GM21737 (cell line): ENCODE measurements around the gene BBS9.

Source experiments
- ATAC-seq: cut with Tn5 transposase; IDR thresholded peaks from one replicate; pipeline ENCODE4 v1.9.1; 2021; ENCODE audit warnings: mild to moderate bottlenecking, moderate library complexity; ENCODE audit not compliant: unreplicated experiment

Gene BBS9

DNA sequence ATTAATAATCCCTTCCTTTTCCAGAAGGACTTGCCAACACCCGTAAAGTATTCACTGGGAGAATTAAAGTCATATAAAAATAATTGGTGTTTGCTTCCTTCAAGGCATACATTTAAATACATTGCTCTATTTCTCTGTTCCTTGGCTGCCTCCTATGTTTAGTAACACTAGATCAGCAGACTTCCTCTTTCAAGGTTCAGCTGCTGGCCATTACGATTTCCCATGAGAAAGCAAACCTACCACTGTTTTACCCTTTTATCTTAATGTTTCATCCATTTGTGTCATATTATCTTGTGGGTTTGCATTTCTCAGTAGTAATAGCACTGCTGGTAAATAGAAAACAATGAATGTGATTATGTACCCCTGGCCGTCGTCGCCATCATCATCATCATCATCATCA lies 462.1 kb downstream of the BBS9 start:
- no peak for ATAC-seq

DNA sequence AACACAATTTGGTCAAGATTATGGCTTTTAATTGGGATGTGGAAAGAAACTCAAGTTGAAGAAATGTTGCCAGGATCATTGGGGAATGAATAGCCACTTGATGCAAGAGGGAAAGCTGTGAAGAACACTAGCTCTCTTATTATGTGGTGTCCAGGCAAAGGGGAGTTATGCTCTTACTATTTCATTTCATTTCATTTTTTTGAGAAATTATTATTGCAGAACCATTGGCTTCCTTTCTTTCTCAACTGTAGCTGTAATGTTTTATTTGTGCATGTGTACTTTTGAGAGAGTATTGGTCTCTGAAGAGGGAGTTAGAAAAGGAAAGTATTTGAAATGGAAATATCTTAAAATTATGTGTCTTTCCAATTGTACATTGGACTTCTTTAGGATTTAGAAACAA lies 463.4 kb downstream of the BBS9 start:
- no peak for ATAC-seq

DNA sequence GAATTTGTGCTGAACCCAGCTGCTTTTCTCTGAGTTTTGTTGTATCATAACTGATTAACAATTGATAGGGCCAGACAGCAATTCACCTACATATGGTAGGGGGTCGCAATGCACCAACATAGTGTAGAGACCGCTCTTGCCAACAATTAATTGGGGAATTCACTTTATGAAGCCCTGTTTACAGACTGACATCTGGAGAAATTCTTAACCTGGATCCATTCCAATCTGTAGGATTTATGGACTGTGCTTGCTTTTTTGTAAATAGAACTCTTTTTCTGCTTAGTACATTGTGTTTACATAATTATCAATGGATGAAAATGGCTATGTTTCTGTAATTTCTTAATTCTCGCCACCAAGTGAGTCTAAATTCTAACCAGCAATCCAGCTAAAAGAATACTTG lies 464.2 kb downstream of the BBS9 start:
- ATAC-seq: no peak

DNA sequence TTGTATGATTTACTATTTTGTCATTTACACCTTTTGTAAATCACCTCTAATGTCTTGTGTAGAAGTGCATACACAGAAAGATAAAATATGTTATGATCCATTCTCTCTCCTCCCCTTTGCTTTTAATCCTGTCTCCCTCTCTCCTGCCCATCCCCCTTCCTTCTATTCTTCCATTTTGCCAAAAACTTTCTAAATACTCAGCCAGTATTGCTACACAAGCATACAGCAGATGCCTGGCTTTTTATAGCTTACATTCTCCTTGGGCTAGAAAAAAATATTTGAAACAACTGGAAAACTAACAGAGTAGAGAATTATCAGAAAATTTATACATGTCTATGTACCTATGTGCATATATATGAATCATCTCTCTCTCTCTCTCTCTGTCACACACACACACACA lies 467.3 kb downstream of the BBS9 start:
- ATAC-seq: no peak

DNA sequence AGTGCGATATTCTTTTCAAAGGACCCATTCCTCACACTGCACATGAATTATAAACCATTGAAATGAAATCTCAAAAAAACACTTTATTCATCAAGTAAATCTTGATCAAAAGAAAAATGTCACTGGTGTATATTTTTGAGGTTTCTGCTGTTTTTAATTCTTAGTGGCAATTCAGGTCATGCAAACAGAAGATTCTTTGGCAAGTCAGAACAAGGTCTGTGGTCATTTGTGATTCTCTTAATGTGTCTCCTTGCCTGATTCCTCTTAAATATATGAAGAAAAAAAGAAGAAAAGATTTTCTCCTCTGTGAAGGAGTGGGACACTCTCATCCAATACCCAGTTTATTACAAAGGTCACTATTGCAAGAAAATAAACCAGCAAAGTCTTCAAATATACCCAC lies 467.8 kb downstream of the BBS9 start:
- ATAC-seq: no peak

DNA sequence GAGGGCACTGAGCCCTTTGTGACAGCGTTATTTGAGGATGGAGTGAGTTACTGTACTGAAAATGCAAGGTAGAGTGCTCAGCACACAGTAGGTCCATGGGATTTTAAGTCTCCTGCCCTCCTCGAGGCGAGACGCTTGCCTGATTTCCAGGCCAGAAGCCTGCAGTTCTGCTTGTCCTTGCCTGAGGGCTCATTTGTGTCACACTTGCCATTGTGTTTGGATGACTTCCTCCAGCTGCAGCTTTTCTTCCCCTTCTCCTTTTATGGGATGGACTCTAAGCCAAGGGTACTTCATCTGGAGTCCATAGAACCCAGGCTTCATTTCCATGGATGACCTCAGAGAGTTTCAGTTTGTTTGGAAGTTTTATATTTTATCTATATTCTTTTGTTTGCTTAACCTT lies 471.7 kb downstream of the BBS9 start:
- ATAC-seq: no peak

DNA sequence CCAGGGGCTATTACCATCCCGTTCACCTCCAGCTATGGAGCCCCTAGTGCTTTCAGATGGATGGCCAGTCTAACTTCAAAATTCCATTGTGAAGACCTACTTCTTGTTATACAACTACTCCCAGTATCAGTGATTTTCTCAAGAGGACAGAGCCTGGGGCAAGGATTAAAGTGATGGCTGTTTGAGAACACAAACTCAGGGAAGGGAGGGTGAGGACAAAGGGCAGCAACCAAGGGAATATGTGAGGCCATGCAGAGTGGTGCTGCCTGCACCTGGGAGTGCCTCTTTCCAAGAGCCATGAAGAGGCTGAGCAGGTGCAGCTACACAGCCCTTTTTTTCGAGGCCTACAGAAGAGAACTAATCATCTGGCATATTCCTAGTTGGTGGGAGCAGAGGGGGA lies 472.5 kb downstream of the BBS9 start:
- no peak for ATAC-seq

DNA sequence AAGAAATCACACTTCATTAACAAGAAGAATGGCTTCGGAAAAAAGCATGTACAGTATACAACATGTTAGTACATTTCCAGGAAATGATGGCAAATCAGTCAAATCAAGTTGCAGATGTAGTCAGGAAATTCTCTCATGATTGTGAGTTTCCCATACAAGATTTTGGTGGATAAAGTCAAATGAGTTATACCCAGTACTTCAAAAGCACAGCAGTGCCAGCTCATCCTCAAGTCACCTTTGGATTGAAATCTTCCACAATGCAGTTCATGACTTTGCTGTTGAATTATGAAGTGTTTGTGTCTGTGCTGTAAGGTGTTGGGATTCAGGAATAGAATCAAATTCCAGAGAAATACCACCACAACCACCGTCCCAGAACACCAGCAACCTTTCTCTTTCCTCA lies 474.7 kb downstream of the BBS9 start:
- no peak for ATAC-seq

DNA sequence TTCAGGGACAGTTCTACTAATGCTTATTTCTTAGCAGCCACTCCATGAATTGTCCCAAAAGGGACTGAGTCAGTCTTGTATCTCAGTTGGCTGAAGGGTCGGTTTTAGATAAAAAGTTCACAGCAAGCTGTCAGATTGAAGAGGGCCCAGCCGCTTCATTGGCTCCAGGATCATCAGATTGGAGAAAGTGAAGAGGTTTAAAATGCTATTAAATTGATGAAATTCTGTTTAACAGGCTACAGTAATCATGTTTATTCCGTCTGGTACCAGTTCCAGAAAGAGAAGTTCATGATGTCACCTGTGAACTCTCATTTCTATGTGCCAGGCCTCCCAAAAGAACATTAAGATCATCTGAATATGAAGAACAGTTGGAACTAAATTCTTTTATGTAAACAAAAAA lies 481.6 kb downstream of the BBS9 start:
- no peak for ATAC-seq

DNA sequence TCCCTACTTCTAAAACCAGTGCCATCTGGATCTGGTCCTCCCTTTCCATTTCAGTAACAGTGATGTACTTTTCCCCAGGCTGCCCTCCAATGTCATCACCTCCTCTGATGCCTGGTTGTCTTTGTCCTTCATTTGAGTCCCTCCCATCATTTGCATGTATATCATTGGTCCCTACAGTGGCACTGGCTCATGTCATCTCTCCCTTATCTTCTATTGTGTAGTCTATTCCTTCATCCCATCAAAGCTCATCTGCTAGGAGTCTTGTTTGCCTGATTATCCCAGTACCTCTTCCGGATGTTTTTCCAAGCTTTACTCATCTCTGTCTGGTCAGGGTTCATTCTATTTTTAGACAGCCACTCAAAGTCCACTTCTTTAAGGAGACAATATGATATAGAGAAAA lies 483.1 kb downstream of the BBS9 start:
- ATAC-seq: no peak

DNA sequence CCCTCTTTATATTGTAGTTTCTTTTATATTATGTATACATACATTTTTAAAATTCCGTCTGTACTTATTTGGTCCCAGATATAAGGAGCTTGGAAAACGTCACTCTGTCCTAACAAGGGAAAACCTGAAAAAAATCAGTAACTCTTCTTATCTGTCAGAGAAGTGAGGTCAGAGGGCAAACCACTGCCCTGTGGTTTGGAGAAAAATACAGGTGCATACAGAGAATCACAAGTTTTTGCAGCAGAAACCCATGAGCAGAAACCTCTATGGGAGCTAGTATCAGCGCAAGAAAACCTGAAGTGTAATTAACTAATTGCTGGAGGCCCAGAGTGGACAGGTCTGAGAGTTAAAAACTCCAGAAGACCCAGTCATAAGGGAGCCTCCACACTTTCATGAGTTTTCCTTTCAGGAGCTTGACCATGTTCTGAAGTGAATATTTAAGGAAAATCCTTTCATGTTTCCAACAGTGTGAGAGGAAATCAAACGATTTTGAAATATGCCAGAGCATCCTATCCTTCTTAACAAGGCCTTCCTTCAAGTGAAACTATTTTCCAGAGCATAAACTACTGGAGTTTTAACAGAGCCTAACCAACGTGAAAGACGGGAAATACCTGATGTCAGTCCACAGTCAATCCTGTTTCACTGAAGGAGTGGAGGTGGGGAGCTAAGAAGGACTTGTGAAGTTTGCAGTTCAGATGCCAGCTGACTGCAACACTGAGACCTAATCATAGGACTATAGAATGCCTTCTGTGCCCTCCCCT lies 485.2 kb downstream of the BBS9 start:
- ATAC-seq: no peak

DNA sequence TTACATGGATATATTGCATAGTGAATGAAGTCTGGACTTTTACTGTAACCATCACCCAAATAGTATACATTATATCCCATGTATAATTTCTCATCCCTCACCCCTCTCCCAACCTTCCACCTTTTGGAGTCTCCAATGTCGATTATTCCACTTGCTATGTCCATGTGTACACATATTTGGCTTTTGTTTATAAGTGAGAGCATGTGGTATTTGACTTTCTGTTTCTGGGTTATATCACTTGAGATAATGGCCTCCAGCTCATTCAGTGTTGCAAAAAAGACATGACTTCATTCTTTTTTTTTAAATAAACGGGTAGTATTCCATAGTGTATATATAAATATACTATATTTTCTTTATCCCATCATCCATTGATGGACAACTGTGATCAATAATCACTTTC lies 487.4 kb downstream of the BBS9 start:
- no peak for ATAC-seq

DNA sequence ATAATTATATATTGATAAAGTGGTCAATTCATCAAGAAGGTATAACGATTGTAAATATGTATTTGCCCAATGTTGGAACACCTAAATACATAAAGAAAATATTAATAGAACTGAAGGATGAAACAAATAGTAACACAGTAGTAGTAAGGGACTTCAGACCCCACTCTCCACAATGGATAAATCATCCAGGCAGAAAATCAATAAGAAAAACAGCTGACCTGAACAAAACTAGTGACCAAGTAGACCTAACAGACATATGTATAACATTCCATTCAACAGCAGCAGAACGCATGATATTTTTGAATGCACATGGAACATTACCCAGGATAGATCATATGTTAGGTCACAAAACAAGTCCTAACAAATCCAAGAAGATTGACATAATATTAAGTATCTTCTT lies 489.9 kb downstream of the BBS9 start:
- ATAC-seq: no peak

DNA sequence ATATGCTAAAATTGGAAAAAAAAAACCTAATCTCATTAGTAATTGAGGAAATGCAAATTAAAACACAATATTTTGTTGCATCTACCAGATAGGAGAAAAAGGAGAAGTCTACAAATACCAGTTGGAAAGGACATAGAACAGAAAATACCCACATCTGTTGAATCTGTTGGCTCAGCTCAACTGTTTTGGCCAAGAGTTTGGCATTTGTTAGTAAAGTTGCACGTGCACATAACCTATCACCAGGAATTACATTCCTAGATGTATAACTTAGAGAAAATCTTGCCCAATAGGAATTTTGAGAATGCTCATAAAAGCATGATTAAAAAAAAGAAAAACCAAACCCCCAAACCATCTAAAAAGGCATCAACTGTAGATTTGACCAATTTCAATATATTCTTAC lies 493.9 kb downstream of the BBS9 start:
- no peak for ATAC-seq

DNA sequence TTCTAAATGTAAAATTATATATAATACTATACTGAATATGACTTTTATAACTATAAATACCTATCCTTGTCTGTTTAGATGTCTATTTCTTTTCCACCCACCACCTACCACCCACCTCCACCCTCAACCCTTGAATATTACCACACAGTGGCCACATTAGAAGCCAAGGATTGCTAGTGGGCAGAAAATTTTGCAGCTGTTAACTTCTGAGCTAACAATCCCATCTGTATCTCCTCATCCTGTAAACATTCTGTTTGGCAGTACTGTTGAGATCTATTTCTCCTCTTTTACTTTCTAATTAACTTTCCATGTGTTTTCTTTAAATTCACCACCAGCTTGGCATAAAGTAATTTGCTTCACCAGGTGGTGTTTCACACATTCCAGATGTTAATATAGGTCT lies 494.9 kb downstream of the BBS9 start:
- no peak for ATAC-seq

DNA sequence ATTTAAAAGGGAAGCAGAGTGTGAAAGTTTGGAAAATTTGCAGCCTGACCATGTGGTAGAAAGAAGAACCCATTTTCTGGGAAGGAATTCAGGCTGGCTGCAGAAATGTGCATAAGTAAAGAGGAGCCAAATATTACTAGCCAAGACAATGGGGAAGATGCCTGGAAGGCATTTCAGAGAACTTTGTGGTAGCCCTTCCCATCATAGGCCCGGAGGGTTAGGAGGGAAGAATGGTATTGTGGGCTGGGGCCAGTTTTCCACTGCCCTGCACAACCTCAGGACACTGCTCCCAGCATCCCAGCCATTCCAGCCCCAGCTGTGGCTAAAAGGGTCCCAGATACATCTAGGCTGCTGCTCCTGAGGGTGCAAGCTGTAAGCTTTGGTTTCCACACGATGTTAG lies 497.5 kb downstream of the BBS9 start:
- ATAC-seq: no peak

DNA sequence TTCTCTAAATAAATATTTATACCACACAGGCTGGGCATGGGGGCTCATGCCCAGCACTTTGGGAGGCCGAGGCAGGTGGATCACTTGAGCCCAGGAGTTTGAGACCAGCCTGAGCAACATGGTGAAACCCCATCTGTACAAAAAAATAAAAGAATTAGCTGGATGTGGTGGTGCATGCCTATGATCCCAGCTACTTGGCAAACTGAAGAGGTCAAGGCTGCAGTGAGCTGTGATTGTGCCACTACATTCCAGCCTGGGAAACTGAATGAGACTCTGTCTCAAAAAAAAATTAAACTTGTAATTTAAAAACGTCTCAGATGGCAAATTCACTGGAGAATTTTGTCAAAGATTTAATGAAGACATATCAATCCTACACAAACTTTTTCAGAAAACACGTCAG lies 498.4 kb downstream of the BBS9 start:
- no peak for ATAC-seq

DNA sequence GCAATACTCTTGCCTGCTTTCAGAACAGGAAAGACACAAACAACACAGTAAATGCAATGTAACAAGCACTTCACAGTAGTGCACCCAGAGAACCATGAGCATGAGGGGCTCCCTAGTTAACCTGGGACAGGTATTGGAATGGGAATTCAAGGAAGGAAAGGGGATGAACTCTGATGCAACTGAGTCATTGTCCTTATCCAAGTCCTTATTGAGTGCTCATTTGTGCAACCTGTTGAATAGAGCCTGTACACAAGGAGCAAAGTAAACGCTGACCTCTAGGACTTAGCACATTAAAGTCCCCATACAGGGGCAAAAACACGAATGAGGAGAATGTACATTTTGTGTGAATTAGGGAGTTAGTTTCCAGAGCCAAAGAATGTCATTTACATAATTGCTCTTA lies 499.5 kb downstream of the BBS9 start:
- ATAC-seq: no peak

DNA sequence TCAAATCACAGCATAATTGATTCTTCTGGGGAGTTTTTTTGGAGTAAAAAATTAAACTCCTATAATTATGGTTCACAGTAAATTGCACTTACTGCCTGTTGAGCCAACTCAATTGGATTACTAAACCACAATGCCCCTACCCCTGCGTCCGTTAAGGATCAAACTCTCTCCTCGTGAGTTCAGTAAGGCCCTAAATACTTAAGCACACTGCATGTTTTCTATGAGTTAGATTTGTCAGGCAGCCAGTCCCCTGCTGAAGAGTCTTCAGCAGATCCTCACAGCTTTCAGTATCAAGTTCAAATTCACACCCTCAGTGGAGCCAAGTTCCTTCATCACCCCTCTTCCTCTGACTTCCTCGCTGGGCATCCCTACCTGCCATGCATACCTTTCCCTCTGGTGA lies 501.0 kb downstream of the BBS9 start:
- ATAC-seq: no peak

DNA sequence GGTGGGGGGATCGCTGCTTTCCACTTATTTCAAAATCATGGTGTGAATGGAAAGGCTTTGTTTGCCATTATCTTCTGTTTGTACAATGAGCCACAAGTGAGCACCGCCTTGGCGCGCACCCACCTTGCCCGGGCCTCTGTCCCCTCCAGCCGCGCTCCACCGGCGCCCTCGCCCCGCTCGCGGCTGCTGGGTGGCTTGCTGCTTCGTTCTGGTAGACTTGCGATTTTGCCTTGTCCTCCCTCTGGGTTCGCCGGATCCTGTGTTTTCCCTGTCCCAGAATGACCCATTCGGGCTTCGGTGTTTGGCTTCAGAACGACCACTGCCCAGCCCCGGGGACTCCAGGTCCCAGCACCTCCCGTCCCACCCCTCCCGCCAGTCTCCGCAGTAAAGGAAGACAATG lies 503.0 kb downstream of the BBS9 start:
- no peak for ATAC-seq

DNA sequence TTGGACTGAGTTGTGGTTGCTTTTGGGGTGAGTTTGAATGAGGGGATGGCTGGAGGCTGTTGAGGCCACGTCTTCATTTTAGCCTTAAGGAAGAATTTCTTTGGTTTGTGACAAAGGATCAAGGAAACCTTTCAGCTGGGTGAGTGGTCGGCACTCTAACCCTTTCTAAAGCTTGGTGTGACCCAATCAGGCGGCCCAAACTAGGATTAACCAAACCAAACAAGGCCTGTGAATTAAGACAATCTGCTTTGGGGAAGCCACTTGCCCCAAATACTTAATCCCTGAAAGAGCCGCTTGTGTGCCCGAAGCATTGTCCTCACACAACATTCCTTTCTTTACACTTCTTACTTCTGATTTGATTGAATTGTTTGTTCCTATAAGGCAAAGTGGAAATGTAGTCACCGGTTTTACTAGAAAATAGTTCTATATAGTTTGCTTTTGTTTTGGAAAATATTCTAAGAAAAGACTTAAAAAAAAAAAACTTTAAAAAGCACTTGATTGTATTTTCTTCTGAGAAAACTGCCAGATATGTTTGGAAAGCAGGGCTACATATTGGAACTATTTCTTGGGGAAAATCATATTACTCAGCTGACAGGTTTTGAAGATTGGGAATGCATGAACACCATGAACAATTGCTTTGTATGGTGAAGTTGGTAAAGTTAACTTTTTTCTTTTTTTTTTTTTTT lies 503.6 kb downstream of the BBS9 start:
- ATAC-seq: no peak

DNA sequence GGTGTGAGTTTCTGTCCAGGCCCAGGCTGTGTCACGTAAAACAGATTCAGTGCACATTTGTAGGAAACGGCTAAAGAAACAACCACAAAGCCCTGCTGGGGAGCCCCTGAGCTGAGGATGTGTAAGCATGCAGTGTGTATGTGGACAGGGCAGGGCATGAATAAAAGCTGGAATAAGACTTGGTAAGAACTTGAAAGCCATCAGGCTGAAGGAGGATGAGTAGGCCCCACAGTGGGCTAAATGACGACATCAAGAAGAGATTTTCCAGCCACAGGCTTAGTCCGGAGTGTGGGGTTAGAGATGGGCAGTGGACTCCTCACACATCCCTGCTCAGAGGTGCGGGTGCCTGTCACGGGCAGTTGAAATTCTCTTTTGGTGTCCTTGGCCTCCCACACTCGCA lies 505.2 kb downstream of the BBS9 start:
- no peak for ATAC-seq

DNA sequence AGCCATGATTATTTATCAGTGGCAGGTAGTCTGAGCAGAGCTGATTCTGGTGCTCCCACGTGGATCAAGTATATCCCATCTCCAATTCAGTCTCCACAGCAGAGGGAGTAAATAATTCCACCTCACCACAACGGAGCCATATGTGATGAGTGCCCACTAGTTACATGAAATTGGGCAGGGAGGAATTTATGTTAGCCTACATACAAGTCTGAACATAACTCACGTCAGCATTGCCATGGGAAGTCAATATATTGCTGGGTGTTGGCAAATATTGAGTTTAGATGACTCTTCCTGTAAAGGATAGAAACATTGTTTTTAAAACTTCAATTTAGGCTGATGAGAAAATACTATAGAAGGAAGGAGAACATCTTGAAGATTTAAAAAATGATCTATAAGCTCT lies 507.0 kb downstream of the BBS9 start:
- ATAC-seq: no peak
